Inferior parietal cortex (tissue), 1 donor: Measurements from ENCODE around the gene SUFU.

ENCODE experiments used
- DNase-seq: peaks from one replicate; pipeline ENCODE4 v3.0.0-alpha.2; 2016; ENCODE audit errors: extremely low spot score

Gene SUFU

DNA sequence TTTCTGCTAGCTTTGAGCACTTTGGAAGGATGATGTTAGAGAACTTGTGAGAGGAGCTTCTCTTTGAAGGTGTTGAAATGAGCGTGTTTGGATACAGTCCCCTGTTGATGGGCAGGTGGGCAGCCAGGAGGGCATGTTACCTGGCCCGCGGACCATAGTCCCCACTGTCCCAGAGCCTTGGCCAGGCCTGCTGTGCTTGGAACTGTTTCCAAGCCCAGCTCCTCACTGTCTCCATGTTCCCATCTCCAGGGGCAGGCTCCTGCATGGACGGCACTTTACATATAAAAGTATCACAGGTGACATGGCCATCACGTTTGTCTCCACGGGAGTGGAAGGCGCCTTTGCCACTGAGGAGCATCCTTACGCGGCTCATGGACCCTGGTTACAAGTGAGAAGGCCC is 113.3 kb downstream of the SUFU start:
- no peak for DNase-seq

DNA sequence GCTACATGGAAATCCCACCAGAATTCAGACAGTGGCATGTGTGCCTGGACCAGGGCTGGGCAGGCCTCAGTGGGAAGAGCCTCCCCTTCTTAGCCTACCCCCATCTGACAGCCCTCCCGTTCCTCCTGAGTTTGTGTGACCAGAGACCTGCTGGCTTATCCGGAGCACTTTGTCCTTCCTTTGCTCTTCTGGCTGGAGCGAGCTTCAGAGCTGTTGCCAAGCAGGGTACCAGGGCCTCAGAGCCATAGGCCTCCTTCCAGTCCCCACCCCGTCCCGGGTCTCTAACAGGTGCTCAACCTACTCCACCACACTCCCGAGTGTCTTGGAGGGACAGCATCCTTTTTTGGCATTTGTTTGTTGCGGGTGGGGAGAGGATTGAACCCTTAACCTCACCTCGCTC is 114.0 kb downstream of the SUFU start:
- no peak for DNase-seq

DNA sequence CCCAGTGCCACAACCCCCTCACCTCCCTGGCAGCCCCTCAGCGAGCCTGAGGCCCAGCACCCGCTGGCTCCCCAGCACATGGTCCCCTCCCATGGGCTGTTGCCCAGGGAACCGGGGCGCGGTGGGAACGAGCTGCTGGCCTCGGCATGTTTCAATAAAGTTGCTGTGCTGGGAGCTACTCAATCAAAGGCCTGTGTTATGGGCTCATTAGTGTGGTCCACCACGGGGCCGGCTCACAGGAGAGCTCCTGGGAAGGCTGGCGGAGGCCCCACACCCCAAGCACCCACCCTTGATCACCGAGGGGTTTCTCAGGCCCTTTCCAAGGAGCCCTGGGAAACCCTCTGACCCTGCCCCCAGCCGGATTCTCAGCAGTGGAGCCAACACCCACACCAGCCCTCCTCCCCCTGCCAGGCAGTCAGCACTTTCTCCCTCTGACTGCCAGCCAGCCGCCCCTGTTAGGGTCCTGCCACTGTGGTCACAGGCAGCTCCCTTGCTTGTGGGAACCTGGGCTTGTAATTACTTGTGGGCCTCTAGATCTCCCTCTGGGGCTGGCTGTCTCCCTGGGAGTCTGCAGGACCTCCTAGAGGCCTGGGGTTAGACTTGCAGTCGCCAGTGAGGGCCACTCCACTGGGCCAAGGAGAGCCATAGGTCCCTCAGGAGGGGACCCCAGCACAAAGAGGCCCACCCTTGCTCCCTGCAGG is 115.7 kb downstream of the SUFU start:
- no peak for DNase-seq

DNA sequence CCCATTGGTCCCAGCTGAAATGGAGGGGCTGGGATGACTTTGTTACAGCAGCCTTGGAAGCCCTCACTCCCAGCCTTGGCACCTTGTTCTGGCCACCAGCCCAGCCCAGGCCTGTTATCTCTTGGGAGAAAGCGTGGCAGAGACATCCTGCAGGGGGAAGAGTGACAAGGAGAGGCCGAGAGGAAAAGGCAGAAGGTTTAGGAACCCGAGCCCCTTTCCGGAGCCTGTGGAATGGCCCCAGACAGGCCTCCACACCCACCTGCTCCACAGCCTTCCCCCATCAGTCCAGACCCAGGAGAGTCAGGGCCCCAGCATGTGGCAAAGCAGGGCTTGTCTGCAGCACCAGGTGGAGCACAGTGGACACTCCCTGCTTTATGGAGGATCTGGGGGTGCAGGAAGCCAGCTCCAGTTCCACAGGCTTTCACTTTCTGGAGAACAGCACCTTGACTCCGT is 116.4 kb downstream of the SUFU start:
- no peak for DNase-seq

DNA sequence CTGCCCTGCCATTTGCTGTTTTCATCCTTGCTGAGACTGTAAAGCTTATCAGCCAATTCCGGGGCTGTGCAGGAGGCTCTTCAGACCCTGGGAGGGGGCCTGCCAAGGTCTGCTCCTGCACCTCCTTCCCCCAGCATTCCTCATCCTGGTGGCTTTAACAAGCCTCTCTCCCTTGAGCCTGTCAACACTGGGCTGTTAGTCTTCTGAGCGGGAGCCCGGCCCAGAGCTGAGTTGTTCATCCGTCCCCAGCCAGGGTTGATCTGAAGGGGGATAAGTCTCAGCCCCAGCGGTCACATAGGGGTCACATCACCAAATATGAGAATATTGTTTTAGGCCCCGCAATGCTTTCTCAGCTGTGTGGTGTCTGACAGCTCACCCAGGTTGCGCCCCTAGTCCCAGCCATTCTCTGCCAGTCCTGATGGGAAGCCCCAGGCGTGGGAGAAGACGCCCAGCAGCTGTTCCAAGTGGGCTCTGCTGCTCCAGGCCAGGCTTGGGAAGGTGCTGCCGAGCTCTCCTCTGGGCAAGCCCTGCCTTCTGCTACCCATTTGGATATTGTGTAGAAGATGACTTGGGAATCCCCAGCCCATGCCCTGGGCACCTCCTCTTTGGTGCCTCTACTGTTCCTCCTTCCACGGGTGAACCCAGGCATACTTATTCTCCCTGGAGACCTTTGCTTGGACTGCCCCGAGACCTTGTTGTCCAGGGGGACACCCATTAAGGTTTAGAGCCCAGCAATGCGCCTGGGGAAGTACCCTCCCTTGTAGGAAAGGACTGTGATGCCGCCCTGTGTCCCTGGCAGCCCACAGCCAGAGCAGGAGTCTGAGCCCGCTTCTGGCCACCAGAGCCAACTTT is 117.0 kb downstream of the SUFU start:
- DNase-seq, result no peak

DNA sequence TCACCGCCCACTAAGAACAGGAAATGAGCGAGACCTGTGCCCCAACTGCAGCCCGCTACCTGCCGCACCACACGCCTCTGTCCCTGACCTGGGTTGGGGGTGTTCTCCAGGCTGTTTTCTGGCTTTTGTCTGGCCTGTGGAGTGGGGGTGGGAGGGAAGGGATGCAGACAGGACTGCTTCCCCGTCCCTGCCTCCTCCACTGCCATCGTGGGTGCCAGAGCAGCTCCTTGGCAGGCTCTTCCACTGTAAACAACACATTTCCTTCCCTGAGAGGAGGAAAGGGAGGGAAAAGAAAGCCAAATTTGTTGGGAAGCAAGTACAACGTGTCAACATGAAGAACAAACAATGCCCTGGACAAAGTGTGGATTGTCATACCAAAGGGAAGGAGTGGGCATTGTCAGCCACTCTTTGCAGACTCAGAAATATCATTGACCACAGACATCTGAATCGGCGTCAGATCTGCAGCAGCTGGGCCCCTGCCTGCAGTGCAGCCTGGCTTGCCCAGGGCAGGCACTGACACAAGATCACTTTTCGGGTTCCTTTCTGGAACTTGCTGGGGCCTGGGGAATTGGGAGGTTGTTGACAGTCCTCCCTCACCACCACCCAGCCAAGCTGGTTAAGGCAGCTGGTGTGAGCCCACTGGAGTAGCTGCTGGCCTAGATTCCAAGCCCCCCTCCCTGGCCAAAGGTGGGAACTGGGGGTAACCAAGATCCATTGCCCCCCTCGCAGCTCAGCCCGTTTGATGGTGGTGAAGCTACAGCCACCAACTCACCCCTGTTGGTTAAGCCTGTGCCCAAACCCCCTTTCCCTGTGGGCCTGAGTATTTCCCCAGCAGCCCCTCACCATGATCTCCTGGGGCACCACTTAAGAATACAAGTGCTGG is 117.9 kb downstream of the SUFU start:
- no peak for DNase-seq

DNA sequence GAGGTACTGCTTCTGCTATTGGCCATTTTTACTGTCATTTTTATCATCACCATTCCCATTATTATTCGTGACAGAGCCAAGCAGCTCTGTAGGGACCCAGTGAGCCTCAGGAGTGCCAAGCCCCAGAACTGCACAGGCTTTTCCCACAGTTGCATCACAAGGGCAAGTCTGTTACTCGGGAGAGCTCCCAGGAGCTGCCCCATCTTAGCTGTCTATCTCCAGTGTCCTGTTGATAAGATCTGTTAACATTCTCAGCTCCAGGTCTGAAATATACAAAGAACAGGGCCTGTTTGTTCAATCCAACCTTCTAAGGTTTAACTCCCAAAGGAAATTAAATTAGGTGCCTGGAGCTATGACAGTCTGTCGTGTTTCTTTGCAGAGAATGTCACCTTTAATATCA is 120.3 kb downstream of the SUFU start:
- DNase-seq, result no peak

DNA sequence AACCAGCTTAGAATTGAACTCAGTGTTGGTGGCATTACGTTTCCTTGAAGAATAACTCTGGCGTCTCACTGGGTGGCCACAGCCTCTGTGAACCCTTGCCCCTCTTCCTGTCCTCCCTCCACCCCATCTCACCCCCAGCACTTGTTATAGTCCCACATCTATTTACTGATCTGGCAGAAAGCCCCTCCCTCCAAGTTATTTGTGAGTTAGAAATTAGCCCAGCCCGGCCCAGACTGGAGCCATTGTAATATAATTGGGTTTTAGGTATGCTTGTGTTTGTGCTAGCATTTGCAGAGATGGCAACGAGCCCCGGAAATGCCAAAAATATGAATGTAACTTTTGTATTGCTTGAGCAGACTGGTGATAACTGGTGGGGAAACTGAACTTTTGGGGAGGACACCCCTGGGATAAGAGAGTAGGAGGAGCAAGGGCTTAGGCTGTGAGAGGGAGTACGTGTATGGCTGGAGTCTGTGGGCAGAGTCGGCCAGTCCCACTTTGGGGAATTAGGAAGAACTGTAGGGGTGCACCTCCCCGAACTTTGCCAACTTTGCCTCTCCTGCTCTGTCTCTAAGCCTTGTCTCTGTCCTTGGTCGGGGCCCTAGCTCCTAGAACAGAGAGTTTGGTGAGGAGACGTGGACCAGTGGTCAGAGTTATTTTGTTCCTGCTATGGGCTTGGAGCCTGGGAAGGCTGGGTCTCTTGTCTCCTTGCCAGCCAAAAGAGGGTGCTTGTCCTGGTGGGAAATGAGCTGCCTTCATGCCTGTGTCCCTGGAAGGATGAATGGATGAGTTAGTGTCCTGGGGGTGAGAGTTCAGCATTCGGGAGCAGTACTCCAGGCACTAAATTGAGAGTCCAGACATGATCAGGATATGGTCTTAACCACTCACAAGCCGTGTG is 121.2 kb downstream of the SUFU start:
- DNase-seq, result no peak

DNA sequence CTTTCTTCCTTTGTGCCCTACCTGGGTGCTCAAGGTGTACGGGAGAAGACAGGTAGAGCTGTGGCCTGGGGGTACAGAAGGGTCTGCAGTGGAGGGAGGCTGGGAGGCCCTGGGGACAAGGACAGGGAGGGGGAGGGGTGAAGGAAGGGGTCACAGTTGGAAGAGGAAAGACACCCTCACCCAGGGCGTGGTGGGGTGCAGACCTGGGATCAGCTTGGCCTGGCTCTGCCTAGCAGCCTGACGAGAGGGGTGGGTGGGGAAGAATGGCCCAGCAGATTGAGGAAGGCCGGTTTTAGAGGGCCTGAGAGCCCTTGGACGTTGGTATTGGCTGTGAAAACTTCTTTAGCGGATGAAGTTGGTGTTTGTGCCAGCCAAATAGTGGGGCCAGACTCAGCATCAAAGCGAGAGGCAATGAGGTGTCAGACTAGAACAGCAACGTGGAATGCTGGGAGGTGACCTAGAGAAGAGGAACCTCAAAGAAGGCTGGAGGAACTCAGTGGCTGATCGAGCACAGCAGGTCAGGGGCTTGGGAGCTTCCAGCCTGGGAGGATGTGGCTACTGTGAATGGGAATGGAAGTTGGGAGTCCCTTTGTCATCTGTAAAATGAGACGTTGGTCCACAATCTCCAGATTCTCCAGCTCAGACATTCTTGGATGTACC is 122.4 kb downstream of the SUFU start:
- no peak for DNase-seq

DNA sequence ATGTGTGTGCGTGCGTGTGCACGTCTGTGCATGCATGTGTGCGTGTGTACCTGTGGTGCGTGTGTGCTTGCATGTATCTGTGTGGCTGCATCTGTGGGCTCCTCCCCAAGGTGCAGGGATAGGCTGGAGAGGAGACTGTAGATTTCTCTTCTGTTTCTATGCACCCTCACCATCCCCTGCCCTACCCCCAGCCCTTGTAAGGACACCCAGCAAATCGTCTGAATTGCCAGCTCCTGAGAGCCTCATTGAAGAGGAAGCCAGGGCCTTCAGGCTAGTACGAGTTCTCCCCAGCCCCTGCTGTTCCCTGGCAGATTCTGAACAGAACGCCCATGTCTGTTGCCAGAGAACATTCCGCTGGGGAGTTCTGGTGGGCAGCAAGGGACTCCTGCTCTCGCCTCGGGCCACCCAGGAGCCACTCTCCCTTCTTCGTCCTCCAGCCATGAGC is 123.5 kb downstream of the SUFU start:
- DNase-seq, result no peak

DNA sequence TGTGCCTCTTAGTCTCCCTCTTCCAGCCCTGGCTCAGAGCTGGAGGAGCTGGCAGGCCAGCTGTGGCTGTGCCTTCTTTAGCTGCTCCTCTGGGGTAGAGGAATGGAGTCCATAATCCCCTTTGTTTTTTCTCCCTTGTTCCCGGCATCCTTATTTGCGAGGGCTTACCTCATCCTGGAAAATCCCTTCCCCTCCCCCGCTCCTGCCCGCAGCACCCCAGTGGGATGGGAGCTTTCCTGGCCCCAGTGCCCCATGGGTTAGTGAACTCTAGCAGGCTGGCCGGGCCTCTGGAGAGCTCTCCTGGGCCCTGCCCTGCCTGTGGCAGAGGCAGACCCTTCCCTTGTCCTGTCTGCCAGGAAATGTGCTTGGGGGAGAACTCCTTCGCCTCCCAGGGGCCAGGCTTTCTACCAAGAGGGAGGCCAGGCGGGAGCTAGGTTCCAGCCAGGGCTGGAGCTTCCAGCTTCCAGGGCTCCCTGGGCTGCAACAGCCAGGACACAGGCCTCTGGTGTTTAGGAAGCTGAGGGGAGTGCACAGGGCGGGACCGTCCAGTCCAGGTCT is 124.0 kb downstream of the SUFU start:
- no peak for DNase-seq

DNA sequence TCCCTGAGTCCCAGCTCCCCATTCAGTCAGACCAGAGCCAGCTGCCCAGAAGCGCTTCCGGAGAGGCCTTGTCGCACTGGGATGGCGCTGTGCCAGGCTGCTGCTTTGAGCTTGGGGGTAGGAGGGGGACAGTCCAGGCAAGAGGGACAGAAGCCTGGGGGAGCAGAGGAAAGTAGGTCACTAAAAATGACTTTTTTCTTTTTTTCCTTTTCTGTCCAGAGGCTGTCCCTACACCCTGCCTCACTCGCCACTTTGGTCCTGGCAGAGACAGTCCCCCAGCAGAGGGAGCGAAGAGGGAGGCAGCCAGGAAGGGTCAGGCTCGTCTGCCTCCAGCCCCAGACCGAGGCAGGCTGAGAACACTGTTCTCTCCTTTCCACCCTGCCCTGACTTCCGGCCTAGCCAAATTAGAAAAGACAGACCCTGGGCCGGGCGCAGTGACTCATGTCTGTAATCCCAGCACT is 124.7 kb downstream of the SUFU start:
- DNase-seq, result peak; percentile 60

DNA sequence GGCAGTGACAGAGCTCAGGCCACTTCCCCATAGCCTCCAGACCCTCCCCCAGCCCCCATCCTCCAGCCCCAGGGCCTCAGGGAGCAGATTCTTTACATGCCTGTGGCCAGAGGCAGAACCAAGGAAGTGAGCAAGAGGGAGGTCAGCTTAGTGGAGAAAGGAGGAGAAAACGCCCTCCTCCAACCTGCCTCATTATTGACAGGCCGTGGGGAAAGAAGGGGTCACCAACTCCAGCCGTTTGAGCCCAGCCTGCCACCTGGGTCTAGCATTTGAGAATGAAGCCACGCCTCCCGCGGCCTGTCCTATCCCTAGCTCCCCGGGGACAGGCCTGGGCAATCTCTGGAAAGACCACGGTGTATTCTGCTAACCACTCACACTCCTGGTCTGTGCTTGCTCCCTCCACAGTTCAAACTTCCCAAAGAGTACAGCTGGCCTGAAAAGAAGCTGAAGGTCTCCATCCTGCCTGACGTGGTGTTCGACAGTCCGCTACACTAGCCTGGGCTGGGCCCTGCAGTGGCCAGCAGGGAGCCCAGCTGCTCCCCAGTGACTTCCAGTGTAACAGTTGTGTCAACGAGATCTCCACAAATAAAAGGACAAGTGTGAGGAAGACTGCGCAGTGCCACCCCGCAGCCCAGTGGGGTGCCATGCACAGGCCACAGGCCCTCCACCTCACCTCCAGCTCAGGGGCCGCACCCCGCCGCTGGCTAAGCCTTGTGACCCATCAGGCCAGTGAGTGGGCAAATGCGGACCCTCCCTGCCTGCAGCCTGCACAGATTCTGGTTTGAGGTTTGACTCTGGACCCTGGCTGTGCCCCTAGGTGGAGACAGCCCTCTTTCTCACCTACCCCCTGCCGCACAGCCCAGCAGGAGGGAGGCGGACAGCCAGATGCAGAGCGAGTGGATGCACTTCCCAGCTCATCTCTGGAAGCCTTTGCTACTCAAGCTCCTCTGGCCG is 126.2 kb downstream of the SUFU start:
- DNase-seq, result no peak

DNA sequence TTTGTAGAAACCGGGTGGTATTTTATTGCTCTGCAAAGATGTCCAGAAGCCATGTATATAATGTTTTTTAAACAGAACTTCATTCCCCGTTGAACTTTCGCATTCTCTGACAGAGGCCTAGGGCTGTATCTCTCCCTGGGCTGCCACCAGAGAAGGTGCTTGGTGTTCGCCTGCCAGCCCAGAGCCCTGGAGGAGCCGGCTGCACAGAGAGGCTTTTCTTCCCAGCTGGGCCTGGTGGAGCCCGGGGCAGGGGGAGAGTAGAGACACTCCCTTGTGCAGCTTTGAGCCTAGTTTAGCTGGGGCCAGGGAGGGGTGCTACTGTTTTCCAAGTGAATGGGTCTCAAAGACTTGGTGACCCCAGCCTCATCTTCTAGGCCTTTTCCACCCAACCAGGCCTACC is 126.9 kb downstream of the SUFU start:
- no peak for DNase-seq

DNA sequence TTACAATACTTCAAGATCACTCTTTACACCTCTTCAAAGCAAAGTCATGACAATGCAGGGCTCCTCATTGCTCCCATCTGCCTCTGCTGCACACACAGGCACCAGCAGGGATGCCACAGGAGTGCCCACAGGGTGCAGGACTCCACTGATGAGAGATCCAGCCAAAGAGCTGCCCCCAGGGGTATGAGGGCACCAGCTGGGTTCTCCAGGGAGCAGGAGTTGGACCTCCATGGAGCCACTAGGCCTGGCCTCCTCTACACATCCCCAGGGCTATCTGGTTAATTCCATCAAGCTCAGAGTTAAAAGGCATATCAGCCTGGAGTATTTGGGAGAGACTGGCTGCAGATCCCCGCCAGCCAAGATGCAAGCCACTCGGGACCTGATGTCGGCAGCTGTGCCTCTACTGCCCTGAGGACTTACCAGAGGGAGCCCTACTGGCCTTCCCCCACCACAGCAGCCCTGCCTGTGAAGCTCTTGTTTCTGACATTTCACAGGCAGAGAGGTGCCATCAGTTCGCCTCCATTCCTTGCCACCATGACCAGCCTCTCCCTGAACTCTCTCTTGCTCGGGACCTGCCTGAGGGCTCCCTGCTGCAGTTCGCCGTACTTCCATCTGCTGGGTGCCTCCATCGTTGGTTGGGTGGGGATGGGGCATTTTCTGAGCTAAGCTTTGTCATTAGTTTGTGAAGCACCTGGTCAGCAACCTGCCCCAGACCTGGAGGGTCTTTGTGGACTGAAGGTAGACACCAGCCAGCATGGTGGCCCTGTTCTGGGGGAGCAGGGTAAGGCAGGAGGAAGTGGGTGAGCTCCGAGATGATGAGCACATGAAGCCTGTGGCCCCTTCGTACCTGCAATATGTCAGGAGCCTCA is 128.0 kb downstream of the SUFU start:
- DNase-seq, result no peak

DNA sequence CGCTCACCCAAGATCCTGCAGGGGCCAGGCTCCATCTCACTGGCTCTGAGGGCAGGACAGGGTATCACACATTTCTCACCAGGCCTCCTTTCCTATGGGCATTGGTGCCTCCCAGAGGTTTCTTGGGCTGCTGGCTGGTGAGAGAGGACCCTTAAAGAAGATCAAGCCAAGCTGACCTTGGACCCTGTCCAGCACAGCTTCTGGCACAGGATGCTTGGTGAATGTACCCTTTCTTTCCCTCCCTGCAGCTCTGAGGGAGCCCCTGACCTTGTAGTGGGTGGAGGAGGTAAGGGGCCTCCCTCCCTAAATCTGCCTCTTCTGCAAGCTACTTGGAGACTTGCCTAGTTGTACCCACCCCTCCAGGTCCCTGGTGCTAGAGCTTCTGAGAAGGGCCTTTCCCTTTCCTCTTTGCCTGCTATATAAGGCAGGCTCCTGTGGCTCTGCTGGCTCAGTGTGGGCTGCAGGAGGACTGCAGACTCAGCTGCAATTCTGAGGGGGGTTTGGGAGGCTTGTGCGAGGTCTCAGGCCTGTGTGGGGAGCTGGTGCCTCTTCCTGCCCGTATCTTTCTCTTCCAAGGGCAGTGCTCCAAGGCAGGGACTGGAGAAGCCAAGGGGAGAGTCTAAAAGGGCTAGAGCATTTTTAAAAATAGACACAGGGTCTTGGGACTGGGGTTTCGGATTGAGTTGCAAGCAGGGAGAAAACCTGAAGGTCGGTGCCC is 128.8 kb downstream of the SUFU start:
- DNase-seq, result no peak

DNA sequence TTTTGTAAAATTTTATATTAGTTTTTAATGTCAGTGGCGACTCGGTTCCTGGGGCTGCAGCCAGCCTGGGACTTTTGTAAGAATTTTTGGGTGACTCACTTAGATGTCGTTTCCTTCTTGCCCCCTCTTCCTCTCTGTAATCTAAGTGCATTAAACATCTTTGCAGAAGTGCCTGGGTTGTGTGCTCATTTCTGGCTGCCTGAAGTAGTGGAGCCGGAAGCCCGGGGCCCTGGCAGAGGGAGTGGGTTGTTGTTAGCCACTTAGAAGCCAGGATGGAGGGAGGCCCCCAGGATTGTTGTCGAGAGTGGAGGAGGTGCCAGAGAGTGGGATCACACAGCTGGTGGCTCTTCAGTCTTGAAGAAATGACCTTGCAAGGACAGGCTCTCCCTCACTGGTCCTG is 129.5 kb downstream of the SUFU start:
- DNase-seq, result no peak
